ENCODE results near the gene EN1. TPM values are rescaled to one million over a fixed set of nuclear protein-coding genes. Genes with fewer than 3 reads are reported as not detected.

Gene EN1
- total and polyA plus RNA-seq, 2 experiments from 2014 or later: 0.43 to 1.3 TPM

DNA sequence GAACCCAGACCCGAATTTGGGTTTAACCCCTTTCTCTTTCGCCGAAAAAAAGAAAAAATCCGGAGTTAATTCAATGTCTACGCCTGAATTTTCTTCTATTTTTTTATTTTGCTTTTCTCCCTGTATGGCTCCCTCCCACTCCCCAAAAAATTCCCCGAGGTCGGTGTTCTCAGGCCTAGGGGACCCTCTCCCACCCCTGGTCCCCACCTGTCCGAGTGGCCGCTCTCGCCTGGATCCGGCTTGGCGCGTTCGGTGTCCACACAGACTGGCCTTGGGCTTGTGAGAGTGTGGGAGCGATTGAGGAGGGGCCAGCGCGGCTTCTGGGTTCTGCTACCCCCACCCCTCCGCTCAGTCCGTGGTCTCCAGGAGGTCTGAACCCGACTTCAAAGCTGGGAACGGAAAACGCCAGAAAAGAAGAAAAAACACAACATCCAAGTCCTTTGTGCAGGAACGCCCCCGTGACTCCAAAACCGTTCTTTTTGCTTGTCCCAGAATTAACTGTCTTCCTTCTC, 5.7 kb upstream of the EN1 start:
- WGBS (ENCODE audit: low lambda C conversion rate, missing lambda C conversion rate): 10% methylated on average over 24 of the region's 25 CpGs
- Histone ChIP-seq H3K9me2 (replicated peaks; ENCODE audit: insufficient read depth) (no peaks in the 10 kb centered on the region), H2AFZ (no peak overlapping the region), H3K9me3 (ENCODE audit: low read depth) (no peaks in the 10 kb centered on the region), H3K4me1 (ENCODE audit: insufficient read depth) (peaks cover 10% of the 10 kb centered on the region), H3K4me2 (no peak overlapping the region), H4K20me1 (ENCODE audit: insufficient read depth, poor library complexity, severe bottlenecking) (no peaks in the 10 kb centered on the region), H3K79me2 (no peaks in the 10 kb centered on the region), H3K4me3 (no peak overlapping the region), H3K27ac (no peak overlapping the region), H3K36me3 (replicated peaks; ENCODE audit: insufficient read depth, low read depth) (no peaks in the 10 kb centered on the region), H3K27me3 (peaks cover 99% of the 10 kb centered on the region)
- DNase-seq (ENCODE audit: low spot score): no peak
- TF ChIP-seq CTCF (IDR thresholded peaks at IDR 0.05; ENCODE audit: poor library complexity) (no peak), EZH2 (IDR thresholded peaks at IDR 0.05; ENCODE audit: borderline replicate concordance) (peak; percentile 52)

GRCh38 chr2:118852605-118853128, 5.2 kb upstream of the EN1 start:
- Histone ChIP-seq H3K79me2 (no peaks in the 10 kb centered on the region), H3K36me3 (replicated peaks; ENCODE audit: insufficient read depth, low read depth) (no peaks in the 10 kb centered on the region), H3K9me2 (replicated peaks; ENCODE audit: insufficient read depth) (no peaks in the 10 kb centered on the region), H3K9me3 (ENCODE audit: low read depth) (no peaks in the 10 kb centered on the region), H3K4me2 (peak overlapping the region; percentile 48), H3K4me3 (no peak overlapping the region), H3K27me3 (peaks cover 99% of the 10 kb centered on the region), H3K27ac (no peak overlapping the region), H2AFZ (no peak overlapping the region), H3K4me1 (ENCODE audit: insufficient read depth) (peaks cover 15% of the 10 kb centered on the region), H4K20me1 (ENCODE audit: insufficient read depth, poor library complexity, severe bottlenecking) (no peaks in the 10 kb centered on the region)
- TF ChIP-seq CTCF (IDR thresholded peaks at IDR 0.05; ENCODE audit: poor library complexity): no peak
- TF ChIP-seq EZH2phosphoT487 (IDR thresholded peaks at IDR 0.05; ENCODE audit: low read depth, severe bottlenecking, unreplicated experiment): peak; percentile 88
- peak; percentile 90 for TF ChIP-seq EZH2 (IDR thresholded peaks at IDR 0.05; ENCODE audit: borderline replicate concordance)
- 9% methylated on average over 31 of the region's 31 CpGs for WGBS (ENCODE audit: low lambda C conversion rate, missing lambda C conversion rate)
- DNase-seq (ENCODE audit: low spot score): no peak

- no peak overlapping the region for H3K4me3 ChIP-seq
- no peaks in the 10 kb centered on the region for H3K9me3 ChIP-seq (ENCODE audit: low read depth)
- H2AFZ ChIP-seq: no peak overlapping the region
- peaks cover 97% of the 10 kb centered on the region for H3K27me3 ChIP-seq
- no peak for DNase-seq (ENCODE audit: low spot score)
- 22% methylated on average over 17 of the region's 17 CpGs for WGBS (ENCODE audit: low lambda C conversion rate, missing lambda C conversion rate)
- TF ChIP-seq EZH2phosphoT487 (IDR thresholded peaks at IDR 0.05; ENCODE audit: low read depth, severe bottlenecking, unreplicated experiment): no peak
- no peak for TF ChIP-seq CTCF (IDR thresholded peaks at IDR 0.05; ENCODE audit: poor library complexity)
- no peak for TF ChIP-seq EZH2 (IDR thresholded peaks at IDR 0.05; ENCODE audit: borderline replicate concordance)
- H3K4me2 ChIP-seq: no peak overlapping the region
- H3K9me2 ChIP-seq (replicated peaks; ENCODE audit: insufficient read depth): no peaks in the 10 kb centered on the region
- no peak overlapping the region for H3K27ac ChIP-seq
- peaks cover 22% of the 10 kb centered on the region for H3K4me1 ChIP-seq (ENCODE audit: insufficient read depth)
- H3K36me3 ChIP-seq (replicated peaks; ENCODE audit: insufficient read depth, low read depth): no peaks in the 10 kb centered on the region
- H4K20me1 ChIP-seq (ENCODE audit: insufficient read depth, poor library complexity, severe bottlenecking): no peaks in the 10 kb centered on the region
- no peaks in the 10 kb centered on the region for H3K79me2 ChIP-seq
These were observed 4.2 kb upstream of the EN1 start for GRCh38 chr2:118851650-118852049.

All from hepatocyte (in vitro differentiated cells).